GM12801 (cell line): ENCODE data around the gene SIGLEC10.

Experiments used
- CTCF ChIP-seq: IDR thresholded peaks from one replicate; pipeline ENCODE4 v1.5.1; 2011; ENCODE audit warnings: control low read depth; ENCODE audit not compliant: insufficient read length; ENCODE audit errors: extremely low read depth

SIGLEC10 gene

GRCh38 chr19:51394050-51394836 is 23.2 kb downstream of the SIGLEC10 start:
- TF ChIP-seq CTCF: no peak

GRCh38 chr19:51392701-51393100 is 24.7 kb downstream of the SIGLEC10 start:
- no peak for TF ChIP-seq CTCF

GRCh38 chr19:51391073-51391611 is 26.3 kb downstream of the SIGLEC10 start:
- no peak for TF ChIP-seq CTCF

GRCh38 chr19:51389143-51389542 is 28.3 kb downstream of the SIGLEC10 start:
- no peak for TF ChIP-seq CTCF

GRCh38 chr19:51387924-51388389 is 29.5 kb downstream of the SIGLEC10 start, which contains the start of gene LIM2:
Gene LIM2, minus strand, starts transcription at chr19:51387974. Its CDS starts 531 bp downstream, at chr19:51387443.
- no peak for TF ChIP-seq CTCF

- no peak for TF ChIP-seq CTCF
These were observed 30.4 kb downstream of the SIGLEC10 start for GRCh38 chr19:51386882-51387520.

GRCh38 chr19:51382004-51382403 is 35.4 kb downstream of the SIGLEC10 start:
- no peak for TF ChIP-seq CTCF
